HT-29 (cell line): ENCODE data around the gene TIMP2. TPM values are rescaled to one million over a fixed set of nuclear protein-coding genes. Genes with fewer than 3 reads are reported as not detected.
A peak's percentile ranks its signal among the peaks of the same experiment; 100 is the strongest.
"Not testable (repeated sequence)": the region's sequence is repeated elsewhere in the genome, so short reads cannot be mapped to it uniquely, and the experiment has no call there.

Source experiments
- DNase-seq: peaks from one replicate; pipeline ENCODE4 v3.0.0-alpha.2; 2015; ENCODE audit warnings: low spot score
- total RNA-seq: library from RNA; depleted of rRNA; stranded (reverse); fragments of >200 nt; shearing (Covaris generic); gene quantifications from 2 replicates; pipeline ENCODE4 v1.2.3, GENCODE V29; 2014

TIMP2 gene
- total RNA-seq, 1 experiment from 2014 or later: 12.6 TPM

GRCh38 chr17:78933025-78933958, 8.1 kb upstream of the TIMP2 start:
- peak; percentile 64 for DNase-seq

GRCh38 chr17:78929908-78930775, 5.0 kb upstream of the TIMP2 start:
- DNase-seq: no peak

GRCh38 chr17:78925662-78926555, 722 bp upstream of the TIMP2 start:
- DNase-seq: no peak

- no peak for DNase-seq
Observed at GRCh38 chr17:78924481-78925151, 571 bp downstream of the TIMP2 start.

- DNase-seq: peak; percentile 86
Observed at GRCh38 chr17:78923660-78924453, 1.3 kb downstream of the TIMP2 start.

GRCh38 chr17:78922816-78923498, 2.2 kb downstream of the TIMP2 start:
- no peak for DNase-seq

- DNase-seq: no peak
Observed at GRCh38 chr17:78921437-78921971, 3.7 kb downstream of the TIMP2 start.

- DNase-seq: no peak
Observed at GRCh38 chr17:78920528-78920927, 4.7 kb downstream of the TIMP2 start.

- DNase-seq: no peak
Observed at GRCh38 chr17:78919861-78920450, 5.2 kb downstream of the TIMP2 start.

- DNase-seq: no peak
Observed at GRCh38 chr17:78918979-78919378, 6.2 kb downstream of the TIMP2 start.

GRCh38 chr17:78917451-78918275, 7.5 kb downstream of the TIMP2 start:
- no peak for DNase-seq

- DNase-seq: peak; percentile 68
Observed at GRCh38 chr17:78915872-78916632, 9.1 kb downstream of the TIMP2 start.

GRCh38 chr17:78913115-78913514, 12.1 kb downstream of the TIMP2 start:
- DNase-seq: no peak

- no peak for DNase-seq
Observed at GRCh38 chr17:78912082-78912481, 13.1 kb downstream of the TIMP2 start.

GRCh38 chr17:78911543-78911942, 13.6 kb downstream of the TIMP2 start:
- not testable (repeated sequence) for DNase-seq

GRCh38 chr17:78910497-78911284, 14.5 kb downstream of the TIMP2 start:
- DNase-seq: no peak
